Fibroblast of the aortic adventitia (primary cell): ENCODE data around the gene NME7. TPM values are rescaled to one million over a fixed set of nuclear protein-coding genes. Genes with fewer than 3 reads are reported as not detected.
A peak's percentile ranks its signal among the peaks of the same experiment; 100 is the strongest.

Experiments used
- DNase-seq: peaks from one replicate; pipeline ENCODE4 v3.0.0-alpha.2; 2010; ENCODE audit warnings: low read depth
- H3K4me3 ChIP-seq: 2 replicates; pipeline ENCODE4 v1.5.1; 2011; ENCODE audit warnings: low read depth, mild to moderate bottlenecking, control low read depth, low read length, moderate library complexity
- total RNA-seq: library from RNA; depleted of rRNA; stranded (reverse); fragments of >200 nt; gene quantifications from 2 replicates; pipeline ENCODE4 v1.2.3, GENCODE V29; 2012; ENCODE audit warnings: low replicate concordance
- TF ChIP-seq, protein P1 (sequence below): IDR thresholded peaks from 2 replicates; pipeline ENCODE4 v1.5.1; 2011; ENCODE audit warnings: mild to moderate bottlenecking, low read length, control low read depth, inconsistent platforms; ENCODE audit not compliant: insufficient read depth

The NME7 gene
- total RNA-seq, 1 donor = 36.0 TPM

DNA sequence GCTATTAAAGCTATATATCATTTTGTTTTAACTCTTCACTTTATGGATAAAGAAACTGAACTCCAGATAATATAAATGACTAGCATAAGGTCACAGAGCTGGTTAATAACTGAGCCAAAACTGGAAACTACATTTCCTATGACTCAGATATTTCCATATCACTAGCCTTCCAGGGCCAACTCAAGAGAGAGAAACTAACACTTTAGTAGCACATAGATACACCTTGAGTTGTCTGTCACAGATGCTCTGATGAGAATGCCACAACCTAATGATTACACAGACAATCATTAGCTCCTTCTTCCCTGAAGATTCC, 40.7 kb downstream of the NME7 start:
- H3K4me3 ChIP-seq = no peak overlapping the region
- TF ChIP-seq, protein P1, sequence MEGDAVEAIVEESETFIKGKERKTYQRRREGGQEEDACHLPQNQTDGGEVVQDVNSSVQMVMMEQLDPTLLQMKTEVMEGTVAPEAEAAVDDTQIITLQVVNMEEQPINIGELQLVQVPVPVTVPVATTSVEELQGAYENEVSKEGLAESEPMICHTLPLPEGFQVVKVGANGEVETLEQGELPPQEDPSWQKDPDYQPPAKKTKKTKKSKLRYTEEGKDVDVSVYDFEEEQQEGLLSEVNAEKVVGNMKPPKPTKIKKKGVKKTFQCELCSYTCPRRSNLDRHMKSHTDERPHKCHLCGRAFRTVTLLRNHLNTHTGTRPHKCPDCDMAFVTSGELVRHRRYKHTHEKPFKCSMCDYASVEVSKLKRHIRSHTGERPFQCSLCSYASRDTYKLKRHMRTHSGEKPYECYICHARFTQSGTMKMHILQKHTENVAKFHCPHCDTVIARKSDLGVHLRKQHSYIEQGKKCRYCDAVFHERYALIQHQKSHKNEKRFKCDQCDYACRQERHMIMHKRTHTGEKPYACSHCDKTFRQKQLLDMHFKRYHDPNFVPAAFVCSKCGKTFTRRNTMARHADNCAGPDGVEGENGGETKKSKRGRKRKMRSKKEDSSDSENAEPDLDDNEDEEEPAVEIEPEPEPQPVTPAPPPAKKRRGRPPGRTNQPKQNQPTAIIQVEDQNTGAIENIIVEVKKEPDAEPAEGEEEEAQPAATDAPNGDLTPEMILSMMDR = no peak
- DNase-seq = peak; percentile 51

DNA sequence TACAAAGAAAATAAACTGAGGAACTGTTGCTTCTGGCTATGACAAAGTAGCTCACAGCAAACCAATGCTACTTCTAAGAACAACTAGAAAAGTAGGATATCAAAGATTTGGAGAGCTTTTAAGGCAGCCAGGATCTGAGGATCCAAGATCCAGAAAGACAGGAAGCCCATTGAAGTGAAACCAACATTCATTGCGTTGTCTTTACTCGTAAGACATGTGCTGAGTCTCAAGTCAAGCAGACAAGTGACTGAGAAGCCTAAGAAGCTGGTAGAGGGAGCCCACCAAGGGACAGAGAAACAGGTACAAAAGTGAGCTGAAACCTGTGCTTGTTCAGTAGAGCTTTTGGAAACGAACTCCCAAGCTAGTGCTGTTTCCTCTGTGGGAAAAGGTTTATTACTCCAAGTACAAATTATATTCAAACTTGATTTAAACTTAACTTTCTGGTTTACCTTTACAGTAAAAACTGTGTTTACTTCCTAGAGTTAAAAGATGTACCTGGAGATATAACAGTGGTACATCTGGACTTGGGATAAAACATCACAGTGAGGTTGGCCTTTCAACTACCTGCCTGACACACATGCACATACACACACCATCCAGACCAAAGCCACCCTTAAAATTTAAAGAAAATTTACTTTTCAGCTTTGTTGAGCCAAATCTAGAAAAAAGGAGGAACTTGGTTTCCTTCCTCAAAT, 41.2 kb downstream of the NME7 start:
- DNase-seq = no peak
- no peak overlapping the region for H3K4me3 ChIP-seq

DNA sequence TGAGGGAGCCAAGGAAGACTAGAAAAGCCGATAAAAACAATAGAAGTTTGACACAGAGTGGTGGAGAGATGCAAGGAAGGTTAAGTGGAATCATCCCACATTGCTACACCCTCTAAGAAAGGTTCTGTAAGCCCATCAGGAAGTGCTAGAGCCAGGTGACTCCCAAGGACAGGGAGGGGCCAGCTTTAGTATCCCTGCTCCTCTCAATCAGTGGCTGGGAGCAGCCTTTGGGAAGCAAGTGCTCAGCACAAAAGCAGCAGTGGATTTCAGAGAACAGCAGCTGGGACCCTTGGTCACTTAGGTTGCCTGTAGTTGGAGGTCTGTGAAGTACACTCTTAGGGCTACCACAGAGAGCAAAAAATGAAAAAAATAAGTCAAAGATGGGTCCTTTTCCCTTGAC, 42.5 kb downstream of the NME7 start:
- H3K4me3 ChIP-seq = no peak overlapping the region
- TF ChIP-seq, protein P1 = no peak
- DNase-seq = no peak

More for the DNA sequence above, 41.2 kb downstream of the NME7 start:
- TF ChIP-seq, protein P1 = no peak

DNA sequence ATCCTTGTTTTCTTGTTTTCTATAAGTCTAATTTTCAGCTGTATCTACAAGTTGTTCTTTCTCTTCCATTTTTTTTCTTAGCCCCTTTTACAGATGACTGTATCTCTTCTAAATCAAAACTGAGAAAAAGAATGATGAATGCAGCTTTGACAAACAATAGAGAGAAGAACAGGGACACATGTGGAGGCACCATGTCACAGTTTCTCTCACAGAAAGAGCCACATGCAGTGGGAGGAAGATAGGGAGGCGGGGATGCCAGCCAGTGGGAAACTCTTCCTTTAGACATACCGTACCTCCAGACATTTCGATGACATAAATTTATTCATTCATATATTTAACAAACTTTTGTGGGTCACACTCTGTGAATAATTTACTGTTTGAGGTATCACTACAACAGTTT, 45.5 kb downstream of the NME7 start:
- TF ChIP-seq, protein P1 = no peak
- DNase-seq = no peak
- H3K4me3 ChIP-seq = no peak overlapping the region

DNA sequence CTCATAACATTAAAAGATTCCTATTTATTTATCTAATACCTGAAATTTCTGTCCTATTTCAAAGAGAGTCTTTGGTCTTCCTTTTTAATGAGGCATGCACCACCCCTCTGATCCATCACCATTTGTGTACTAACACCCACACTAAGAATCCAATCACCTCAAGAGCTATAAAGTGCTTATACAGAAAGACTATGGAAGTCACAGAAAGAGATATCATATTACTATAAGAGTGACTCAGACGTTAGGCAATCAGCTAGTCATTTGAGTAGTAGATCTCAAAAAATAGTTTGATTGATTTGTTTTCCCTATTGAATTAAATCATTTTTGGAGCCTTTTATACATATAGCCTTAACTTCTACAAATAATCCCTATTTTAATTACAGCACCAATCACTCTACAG, 46.1 kb downstream of the NME7 start:
- TF ChIP-seq, protein P1 = no peak
- no peak overlapping the region for H3K4me3 ChIP-seq
- peak; percentile 55 for DNase-seq

DNA sequence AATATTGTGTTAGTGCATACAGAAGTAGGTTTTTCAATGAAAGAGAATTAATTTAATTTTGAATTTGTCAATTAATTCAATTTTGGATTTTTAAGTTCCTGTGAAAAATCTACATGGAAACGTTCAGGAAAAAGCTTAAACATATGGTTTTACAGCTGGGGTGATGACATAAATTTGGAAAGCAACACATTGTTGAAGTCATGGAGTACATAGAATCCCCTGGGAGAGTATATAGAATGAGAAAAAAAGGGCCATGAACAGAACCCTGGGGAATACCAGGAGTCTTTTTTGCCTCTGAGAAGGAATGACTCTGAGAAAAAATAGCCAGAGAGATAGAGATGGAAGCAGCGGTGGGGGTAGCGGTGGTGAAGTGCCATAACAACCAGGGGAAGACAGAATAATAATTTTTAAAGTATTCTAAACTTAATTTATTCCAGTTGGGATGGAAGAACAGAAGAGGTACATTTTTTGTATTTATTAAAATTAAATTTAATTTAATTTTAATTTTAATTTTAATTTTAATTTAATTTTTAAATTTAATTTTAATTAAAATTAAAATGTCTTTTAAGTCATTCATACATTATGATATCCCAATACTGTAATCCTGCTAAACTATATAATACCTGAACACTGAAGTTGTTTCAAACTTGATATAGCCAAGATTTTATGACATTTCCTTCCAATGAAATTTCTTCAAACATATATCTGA, 48.9 kb downstream of the NME7 start:
- no peak overlapping the region for H3K4me3 ChIP-seq
- TF ChIP-seq, protein P1 = no peak
- no peak for DNase-seq
